GM12875 (cell line): ENCODE results near the gene OR4D9.
A peak's percentile ranks its signal among the peaks of the same experiment; 100 is the strongest.
"Not testable (repeated sequence)": the region's sequence is repeated elsewhere in the genome, so short reads cannot be mapped to it uniquely, and the experiment has no call there.

Source experiments
- H3K4me3 ChIP-seq: one replicate; pipeline ENCODE4 v1.5.1; 2011; ENCODE audit warnings: low read depth, low read length, control low read depth
- TF ChIP-seq, protein P1 (sequence below): IDR thresholded peaks from 2 replicates; pipeline ENCODE4 v1.5.1; 2011; ENCODE audit warnings: low read depth, mild to moderate bottlenecking, control low read depth, inconsistent platforms, low read length, moderate library complexity, borderline replicate concordance; ENCODE audit not compliant: insufficient read depth

Gene OR4D9

DNA sequence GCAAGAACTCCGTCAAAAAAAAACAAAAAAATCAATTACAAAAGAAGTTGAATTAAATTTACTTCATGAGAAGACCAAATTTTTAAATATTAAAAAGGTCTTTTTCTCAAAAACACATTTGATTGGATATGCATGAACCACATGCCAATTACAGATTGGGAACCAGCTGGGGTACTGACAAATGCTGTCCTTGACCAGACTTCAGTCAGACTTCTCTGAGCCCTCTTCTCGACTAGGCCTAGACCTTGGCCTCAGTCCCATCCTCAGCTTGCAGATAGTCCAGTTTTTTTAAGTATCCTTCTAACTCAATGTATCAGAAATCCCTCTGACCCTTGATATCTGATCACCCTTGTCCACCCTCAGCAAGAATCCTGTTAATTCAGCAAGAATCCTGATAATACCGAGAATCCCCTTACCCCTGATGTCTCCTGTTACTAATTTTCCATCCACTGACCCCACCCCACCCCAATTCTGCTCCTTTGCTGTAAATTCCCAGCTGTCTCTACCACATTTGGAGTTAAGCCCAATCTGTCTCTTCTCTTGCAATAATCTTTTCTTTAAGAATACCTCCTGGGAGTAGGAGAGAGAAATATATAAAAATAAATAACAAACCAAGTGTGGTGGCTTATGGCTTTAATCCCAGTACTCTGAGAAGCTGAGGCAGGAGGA is 30.9 kb downstream of the OR4D9 start:
- TF ChIP-seq, protein P1, sequence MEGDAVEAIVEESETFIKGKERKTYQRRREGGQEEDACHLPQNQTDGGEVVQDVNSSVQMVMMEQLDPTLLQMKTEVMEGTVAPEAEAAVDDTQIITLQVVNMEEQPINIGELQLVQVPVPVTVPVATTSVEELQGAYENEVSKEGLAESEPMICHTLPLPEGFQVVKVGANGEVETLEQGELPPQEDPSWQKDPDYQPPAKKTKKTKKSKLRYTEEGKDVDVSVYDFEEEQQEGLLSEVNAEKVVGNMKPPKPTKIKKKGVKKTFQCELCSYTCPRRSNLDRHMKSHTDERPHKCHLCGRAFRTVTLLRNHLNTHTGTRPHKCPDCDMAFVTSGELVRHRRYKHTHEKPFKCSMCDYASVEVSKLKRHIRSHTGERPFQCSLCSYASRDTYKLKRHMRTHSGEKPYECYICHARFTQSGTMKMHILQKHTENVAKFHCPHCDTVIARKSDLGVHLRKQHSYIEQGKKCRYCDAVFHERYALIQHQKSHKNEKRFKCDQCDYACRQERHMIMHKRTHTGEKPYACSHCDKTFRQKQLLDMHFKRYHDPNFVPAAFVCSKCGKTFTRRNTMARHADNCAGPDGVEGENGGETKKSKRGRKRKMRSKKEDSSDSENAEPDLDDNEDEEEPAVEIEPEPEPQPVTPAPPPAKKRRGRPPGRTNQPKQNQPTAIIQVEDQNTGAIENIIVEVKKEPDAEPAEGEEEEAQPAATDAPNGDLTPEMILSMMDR = no peak
- no peak overlapping the region for H3K4me3 ChIP-seq

DNA sequence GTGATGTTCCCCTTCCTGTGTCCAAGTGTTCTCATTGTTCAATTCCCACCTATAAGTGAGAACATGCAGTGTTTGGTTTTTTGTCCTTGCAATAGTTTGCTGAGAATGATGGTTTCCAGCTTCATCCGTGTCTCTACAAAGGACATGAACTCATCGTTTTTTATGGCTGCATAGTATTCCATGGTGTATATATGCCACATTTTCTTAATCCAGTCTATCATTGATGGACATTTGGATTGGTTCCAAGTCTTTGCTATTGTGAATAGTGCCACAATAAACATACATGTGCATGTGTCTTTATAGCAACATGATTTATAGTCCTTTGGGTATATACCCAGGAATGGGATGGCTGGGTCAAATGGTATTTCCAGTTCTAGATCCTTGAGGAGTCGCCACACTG is 32.4 kb downstream of the OR4D9 start:
- not testable (repeated sequence) for H3K4me3 ChIP-seq

DNA sequence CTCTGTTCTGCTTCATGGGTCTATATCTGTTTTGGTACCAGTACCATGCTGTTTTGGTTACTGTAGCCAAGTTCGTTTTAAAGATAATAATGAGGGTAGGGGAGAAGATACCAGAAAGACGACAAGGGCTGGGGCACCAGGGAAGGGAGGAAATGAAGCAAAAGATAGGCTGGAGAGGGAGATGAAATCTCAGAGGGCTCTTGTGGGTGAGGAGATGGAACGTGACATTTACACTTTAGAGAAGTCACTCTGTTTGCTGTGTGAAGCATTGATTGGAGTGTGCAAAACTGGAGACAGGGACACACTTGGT is 33.5 kb downstream of the OR4D9 start:
- H3K4me3 ChIP-seq = no peak overlapping the region
- TF ChIP-seq, protein P1 = no peak

DNA sequence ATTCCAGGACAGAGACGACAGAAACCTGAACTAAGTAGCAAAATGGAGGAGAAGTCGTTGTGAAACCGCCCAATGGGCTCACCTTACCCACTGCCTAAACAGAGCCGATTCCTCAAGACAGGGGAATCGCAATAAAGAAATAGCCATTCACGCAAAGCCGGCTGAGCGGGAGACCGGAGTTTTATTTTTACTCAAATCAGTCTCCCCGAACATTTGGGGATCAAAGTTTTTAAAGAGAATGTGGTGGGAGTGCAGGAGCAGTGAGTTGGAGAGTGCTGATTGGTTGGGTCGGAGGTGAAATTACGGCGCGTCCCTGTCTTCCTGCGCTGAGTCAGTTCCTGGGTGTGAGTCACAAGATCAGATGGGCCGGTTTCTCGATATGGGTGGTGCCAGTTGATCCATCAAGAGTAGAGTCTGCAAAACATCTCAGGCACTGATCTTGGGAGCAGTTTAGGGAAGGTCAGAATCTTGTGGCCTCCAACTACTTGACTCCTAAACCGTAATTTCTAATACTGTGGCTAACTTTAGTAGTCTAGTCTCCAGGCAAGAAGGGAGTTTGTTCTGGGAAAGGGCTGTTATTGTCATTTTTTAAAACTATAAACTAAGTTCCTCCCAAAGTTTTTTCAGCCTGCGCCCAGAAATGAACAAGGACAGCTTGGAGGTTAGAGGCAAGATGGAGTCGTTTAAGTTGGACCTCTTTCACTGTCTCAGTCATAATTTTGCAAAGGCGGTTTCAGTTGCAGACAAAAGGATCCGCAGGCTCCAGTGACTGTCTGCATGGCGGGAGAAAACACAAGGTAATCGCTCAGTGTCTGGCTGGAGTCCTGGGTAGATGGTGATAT is 34.1 kb downstream of the OR4D9 start:
- TF ChIP-seq, protein P1 = no peak

DNA sequence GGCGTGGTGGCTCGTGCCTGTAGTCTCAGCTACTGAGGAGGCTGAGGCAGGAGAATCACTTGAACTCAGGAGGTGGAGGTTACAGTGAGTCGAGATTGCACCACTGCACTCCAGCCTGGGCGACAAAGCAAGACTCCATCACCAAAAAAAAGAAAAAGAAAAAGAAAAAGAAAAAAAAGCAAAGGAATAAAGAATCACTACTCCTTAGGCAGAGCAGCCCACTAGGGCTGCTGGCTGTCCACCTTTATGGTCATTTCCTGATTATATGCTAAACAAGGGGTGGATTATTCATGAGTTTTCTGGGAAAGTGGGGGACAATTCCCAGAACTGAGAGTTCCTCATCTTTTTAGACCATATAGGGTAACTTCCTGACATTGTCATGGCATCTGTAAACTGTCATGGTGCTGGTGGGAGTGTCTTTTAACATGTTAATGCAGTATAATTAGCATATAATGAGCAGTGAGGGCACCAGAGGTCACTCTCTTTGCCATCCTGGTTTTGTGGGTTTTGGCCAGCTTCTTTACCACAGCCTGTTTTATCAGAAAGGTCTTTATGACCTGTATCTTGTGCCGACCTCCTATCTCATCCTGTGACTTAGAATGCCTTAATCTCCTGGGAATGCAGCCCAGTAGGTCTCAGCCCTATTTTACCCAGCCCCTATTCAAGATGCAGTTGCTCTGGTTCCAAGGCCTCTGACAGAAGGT is 36.4 kb downstream of the OR4D9 start:
- H3K4me3 ChIP-seq = not testable (repeated sequence)

More for the DNA sequence above, 34.1 kb downstream of the OR4D9 start:
- H3K4me3 ChIP-seq = no peak overlapping the region

DNA sequence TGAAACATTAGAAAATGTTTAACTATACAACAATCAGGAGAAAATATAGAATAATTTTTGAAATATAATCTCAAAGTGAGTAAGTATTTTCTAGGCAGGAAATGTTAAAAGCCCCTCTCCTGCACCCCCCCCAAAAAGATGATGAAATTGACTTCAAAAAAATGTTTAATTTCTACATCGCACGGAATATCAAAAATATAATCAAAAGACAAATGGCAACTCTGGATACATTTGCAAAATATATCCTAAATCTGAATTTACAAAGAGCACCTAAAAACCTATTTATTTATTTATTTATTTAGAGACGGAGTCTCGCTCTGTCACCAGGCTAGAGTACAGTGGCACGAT is 36.9 kb downstream of the OR4D9 start:
- TF ChIP-seq, protein P1 = no peak
- no peak overlapping the region for H3K4me3 ChIP-seq

DNA sequence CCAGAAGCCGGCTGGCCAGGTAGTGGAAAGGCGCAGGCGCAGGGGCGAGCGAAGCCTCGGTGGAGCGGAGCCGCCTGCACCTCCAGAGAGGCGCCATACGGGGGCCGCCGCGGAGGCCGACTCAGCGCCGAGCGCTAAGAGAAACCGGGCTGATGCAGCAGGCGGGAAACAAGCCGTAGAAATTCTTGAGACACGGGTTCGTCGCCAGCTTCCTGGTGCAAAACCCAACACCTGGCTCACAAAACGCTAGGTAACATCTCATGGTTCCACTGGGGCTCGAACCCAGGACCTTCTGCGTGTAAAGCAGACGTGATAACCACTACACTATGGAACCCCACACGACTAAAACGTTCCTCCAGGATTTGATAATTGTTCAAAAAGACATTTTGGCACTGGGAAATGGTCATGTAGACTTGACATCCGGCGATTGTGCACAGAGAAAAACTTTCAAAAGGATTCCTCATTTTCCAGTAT is 39.1 kb downstream of the OR4D9 start:
- TF ChIP-seq, protein P1 = peak; percentile 68
- peak overlapping the region; percentile 53 for H3K4me3 ChIP-seq
